HepG2 (cell line): ENCODE data around the gene NOS1AP. TPM values are rescaled to one million over a fixed set of nuclear protein-coding genes. Genes with fewer than 3 reads are reported as not detected.

ENCODE experiments used
- E2F2 ChIP-seq: sonication (generic); formaldehyde crosslinking; IDR thresholded peaks from 2 replicates; pipeline ENCODE4 v1.4.0; 2020; ENCODE audit warnings: missing genetic modification reagents, borderline replicate concordance
- NR2F6 ChIP-seq, 2 experiments: IDR thresholded peaks; 2 replicates each; pipeline ENCODE4 v1.6.1; 2016; ENCODE audit warnings: antibody characterized with exemption in 1 of 2, mild to moderate bottlenecking in 1 of 2
- POLR2AphosphoS5 ChIP-seq: IDR thresholded peaks from 2 replicates; pipeline ENCODE4 v1.6.1; 2012; ENCODE audit warnings: low read depth, low read length
- POLR2G ChIP-seq: fragments of 200-400 bp; formaldehyde crosslinking; IDR thresholded peaks from 2 replicates; pipeline ENCODE4 v1.6.1; 2018; ENCODE audit warnings: mild to moderate bottlenecking, low read depth, low read length, moderate library complexity
- RAD21 ChIP-seq: fragments of 450-650 bp; formaldehyde crosslinking; IDR thresholded peaks from 2 replicates; pipeline ENCODE4 v1.5.0; 2020; ENCODE audit warnings: mild to moderate bottlenecking
- TARDBP ChIP-seq: sonication (generic); formaldehyde crosslinking; IDR thresholded peaks from 2 replicates; pipeline ENCODE4 v1.8.0; 2022; ENCODE audit warnings: mild to moderate bottlenecking, missing genetic modification reagents
- TEAD2 ChIP-seq: sonication (generic); formaldehyde crosslinking; IDR thresholded peaks from 2 replicates; pipeline ENCODE4 v1.9.0; 2021; ENCODE audit warnings: missing genetic modification reagents
- ZMYM4 ChIP-seq: sonication (generic); formaldehyde crosslinking; IDR thresholded peaks from 2 replicates; pipeline ENCODE4 v1.8.1; 2023; ENCODE audit warnings: mild to moderate bottlenecking, missing genetic modification reagents
- ZNF264 ChIP-seq: sonication (generic); formaldehyde crosslinking; IDR thresholded peaks from 2 replicates; pipeline ENCODE4 v1.4.0; 2020; ENCODE audit warnings: missing genetic modification reagents
- ZNF292 ChIP-seq: sonication (generic); formaldehyde crosslinking; IDR thresholded peaks from 2 replicates; pipeline ENCODE4 v1.8.1; 2022; ENCODE audit warnings: mild to moderate bottlenecking, low read depth, missing genetic modification reagents, borderline replicate concordance
- ZNF556 ChIP-seq: sonication (generic); formaldehyde crosslinking; IDR thresholded peaks from 2 replicates; pipeline ENCODE4 v1.4.0; 2020; ENCODE audit warnings: mild to moderate bottlenecking, missing genetic modification reagents, borderline replicate concordance
- ZNF780A ChIP-seq: sonication (generic); formaldehyde crosslinking; IDR thresholded peaks from 2 replicates; pipeline ENCODE4 v1.8.0; 2022; ENCODE audit warnings: mild to moderate bottlenecking, missing genetic modification reagents, moderate library complexity
- polyA plus RNA-seq, 8 experiments: library from polyadenylated mRNA; depleted of rRNA in 3 of 8; stranded (reverse) in 7 of 8; unstranded in 1 of 8; fragments of >200 nt; fragmentation: Illumina TruSeq in 4 of 8; extraction: Trizol in 4 of 8; gene quantifications; 2 replicates each; pipeline versions ENCODE4 v1.2.1 to v1.2.3, GENCODE V29; 2011 to 2016; ENCODE audit warnings: low read depth in 4 of 8, missing spikeins in 1 of 8, mixed read lengths in 1 of 8; ENCODE audit not compliant: insufficient read depth in 1 of 8
- total RNA-seq, 5 experiments: library from RNA; depleted of rRNA; stranded (reverse); fragments of >200 nt; fragmentation: Illumina TruSeq; extraction: Trizol; gene quantifications; 2 replicates each; pipeline ENCODE4 v1.2.3, GENCODE V29; 2016; ENCODE audit warnings: low read depth in 1 of 5
- TF ChIP-seq, protein P1 (sequence below): sonication (generic); formaldehyde crosslinking; IDR thresholded peaks from 2 replicates; pipeline ENCODE4 v1.5.0; 2020; ENCODE audit warnings: missing genetic modification reagents
- TF ChIP-seq, protein P2 (sequence below): sonication (generic); formaldehyde crosslinking; IDR thresholded peaks from 2 replicates; pipeline ENCODE4 v1.5.0; 2020; ENCODE audit warnings: mild to moderate bottlenecking, missing genetic modification reagents
- TF ChIP-seq, protein P3 (sequence below): sonication (generic); formaldehyde crosslinking; IDR thresholded peaks from 2 replicates; pipeline ENCODE4 v1.4.0; 2020; ENCODE audit warnings: low read depth, missing genetic modification reagents
- TF ChIP-seq, protein P4 (sequence below): sonication (generic); formaldehyde crosslinking; IDR thresholded peaks from 2 replicates; pipeline ENCODE4 v1.5.0; 2020; ENCODE audit warnings: mild to moderate bottlenecking, missing genetic modification reagents
- TF ChIP-seq, protein P5 (sequence below): IDR thresholded peaks from 2 replicates; pipeline ENCODE4 v1.6.1; 2016; ENCODE audit warnings: missing genetic modification reagents, missing compliant biosample characterization

Gene NOS1AP
- total and polyA plus RNA-seq, 2 of the 13 experiments (the other 11 are each of a cell fraction or from before 2014, with no cell fraction given): 2.0 to 3.3 TPM

DNA sequence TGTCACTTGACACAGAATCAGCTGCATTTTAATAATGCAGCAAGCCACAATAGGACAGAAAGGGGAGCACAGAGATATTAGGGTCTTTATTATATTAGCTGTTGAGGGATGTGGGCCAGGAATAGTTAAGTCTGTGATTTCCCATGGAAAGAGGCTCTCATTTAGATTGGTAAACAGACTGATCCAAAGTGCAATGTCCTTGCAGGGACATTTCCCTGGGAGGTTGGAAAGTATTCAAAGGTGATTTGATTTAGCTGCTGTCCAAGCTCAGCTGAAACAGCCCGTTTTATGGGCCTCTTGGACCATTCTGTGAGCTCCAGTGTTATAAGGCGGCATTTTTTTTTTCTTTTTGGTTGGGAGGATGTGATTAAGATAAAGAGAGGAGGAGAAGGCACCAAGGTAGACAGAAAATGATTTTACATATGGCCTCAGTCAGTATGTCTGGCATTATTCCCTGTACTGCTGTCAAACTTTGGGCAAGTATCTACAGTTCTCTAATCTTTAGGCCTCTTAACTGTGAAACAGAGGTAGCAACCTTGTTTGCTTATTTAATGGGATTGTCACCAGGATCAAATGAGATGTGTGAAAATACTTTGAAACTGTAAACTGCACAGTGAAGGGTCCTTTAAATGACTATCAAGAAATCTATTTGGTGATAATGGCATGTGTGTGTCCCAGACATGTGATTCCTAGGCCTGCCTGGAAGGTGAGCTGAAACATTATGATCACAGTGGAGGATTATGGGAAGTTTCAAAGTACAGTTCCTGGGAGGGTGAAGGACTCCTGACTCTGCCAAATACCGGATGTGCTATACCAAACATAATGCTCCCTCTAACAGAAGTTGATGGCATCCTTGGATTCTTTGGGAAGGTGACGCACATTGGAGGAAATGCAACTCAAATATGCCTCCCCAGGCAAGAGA lies 62.2 kb downstream of the NOS1AP start (continued):
- TF ChIP-seq E2F2 (CRISPR knock-in tag) (no peak), RAD21 (CRISPR knock-in tag) (no peak), ZNF556 (CRISPR knock-in tag) (no peak), TEAD2 (CRISPR knock-in tag) (no peak), POLR2AphosphoS5 (peak; percentile 60), NR2F6 (IDR thresholded peaks at IDR 0.05) (no peak), NR2F6 (CRISPR knock-in tag; IDR thresholded peaks at IDR 0.05) (peak; percentile 70), POLR2G (0 out of 2 replicates have a peak, but pooled peaks have one; percentile 31), ZNF292 (CRISPR knock-in tag) (peak; percentile 49; the same call in 1 of the 2 replicates), ZNF780A (CRISPR knock-in tag) (0 out of 2 replicates have a peak, but pooled peaks have one; percentile 41), ZMYM4 (CRISPR knock-in tag) (peak; percentile 49), ZNF264 (CRISPR knock-in tag) (no peak), TARDBP (peak; percentile 51; the same call in 1 of the 2 replicates)
- TF ChIP-seq, protein P1, sequence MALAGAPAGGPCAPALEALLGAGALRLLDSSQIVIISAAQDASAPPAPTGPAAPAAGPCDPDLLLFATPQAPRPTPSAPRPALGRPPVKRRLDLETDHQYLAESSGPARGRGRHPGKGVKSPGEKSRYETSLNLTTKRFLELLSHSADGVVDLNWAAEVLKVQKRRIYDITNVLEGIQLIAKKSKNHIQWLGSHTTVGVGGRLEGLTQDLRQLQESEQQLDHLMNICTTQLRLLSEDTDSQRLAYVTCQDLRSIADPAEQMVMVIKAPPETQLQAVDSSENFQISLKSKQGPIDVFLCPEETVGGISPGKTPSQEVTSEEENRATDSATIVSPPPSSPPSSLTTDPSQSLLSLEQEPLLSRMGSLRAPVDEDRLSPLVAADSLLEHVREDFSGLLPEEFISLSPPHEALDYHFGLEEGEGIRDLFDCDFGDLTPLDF: no peak
- TF ChIP-seq, protein P2, sequence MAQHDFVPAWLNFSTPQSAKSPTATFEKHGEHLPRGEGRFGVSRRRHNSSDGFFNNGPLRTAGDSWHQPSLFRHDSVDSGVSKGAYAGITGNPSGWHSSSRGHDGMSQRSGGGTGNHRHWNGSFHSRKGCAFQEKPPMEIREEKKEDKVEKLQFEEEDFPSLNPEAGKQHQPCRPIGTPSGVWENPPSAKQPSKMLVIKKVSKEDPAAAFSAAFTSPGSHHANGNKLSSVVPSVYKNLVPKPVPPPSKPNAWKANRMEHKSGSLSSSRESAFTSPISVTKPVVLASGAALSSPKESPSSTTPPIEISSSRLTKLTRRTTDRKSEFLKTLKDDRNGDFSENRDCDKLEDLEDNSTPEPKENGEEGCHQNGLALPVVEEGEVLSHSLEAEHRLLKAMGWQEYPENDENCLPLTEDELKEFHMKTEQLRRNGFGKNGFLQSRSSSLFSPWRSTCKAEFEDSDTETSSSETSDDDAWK (CRISPR knock-in tag): no peak
- TF ChIP-seq, protein P3, sequence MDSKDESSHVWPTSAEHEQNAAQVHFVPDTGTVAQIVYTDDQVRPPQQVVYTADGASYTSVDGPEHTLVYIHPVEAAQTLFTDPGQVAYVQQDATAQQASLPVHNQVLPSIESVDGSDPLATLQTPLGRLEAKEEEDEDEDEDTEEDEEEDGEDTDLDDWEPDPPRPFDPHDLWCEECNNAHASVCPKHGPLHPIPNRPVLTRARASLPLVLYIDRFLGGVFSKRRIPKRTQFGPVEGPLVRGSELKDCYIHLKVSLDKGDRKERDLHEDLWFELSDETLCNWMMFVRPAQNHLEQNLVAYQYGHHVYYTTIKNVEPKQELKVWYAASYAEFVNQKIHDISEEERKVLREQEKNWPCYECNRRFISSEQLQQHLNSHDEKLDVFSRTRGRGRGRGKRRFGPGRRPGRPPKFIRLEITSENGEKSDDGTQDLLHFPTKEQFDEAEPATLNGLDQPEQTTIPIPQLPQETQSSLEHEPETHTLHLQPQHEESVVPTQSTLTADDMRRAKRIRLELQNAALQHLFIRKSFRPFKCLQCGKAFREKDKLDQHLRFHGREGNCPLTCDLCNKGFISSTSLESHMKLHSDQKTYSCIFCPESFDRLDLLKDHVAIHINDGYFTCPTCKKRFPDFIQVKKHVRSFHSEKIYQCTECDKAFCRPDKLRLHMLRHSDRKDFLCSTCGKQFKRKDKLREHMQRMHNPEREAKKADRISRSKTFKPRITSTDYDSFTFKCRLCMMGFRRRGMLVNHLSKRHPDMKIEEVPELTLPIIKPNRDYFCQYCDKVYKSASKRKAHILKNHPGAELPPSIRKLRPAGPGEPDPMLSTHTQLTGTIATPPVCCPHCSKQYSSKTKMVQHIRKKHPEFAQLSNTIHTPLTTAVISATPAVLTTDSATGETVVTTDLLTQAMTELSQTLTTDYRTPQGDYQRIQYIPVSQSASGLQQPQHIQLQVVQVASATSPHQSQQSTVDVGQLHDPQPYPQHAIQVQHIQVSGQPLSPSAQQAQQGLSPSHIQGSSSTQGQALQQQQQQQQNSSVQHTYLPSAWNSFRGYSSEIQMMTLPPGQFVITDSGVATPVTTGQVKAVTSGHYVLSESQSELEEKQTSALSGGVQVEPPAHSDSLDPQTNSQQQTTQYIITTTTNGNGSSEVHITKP (CRISPR knock-in tag): peak; percentile 98
- TF ChIP-seq, protein P4, sequence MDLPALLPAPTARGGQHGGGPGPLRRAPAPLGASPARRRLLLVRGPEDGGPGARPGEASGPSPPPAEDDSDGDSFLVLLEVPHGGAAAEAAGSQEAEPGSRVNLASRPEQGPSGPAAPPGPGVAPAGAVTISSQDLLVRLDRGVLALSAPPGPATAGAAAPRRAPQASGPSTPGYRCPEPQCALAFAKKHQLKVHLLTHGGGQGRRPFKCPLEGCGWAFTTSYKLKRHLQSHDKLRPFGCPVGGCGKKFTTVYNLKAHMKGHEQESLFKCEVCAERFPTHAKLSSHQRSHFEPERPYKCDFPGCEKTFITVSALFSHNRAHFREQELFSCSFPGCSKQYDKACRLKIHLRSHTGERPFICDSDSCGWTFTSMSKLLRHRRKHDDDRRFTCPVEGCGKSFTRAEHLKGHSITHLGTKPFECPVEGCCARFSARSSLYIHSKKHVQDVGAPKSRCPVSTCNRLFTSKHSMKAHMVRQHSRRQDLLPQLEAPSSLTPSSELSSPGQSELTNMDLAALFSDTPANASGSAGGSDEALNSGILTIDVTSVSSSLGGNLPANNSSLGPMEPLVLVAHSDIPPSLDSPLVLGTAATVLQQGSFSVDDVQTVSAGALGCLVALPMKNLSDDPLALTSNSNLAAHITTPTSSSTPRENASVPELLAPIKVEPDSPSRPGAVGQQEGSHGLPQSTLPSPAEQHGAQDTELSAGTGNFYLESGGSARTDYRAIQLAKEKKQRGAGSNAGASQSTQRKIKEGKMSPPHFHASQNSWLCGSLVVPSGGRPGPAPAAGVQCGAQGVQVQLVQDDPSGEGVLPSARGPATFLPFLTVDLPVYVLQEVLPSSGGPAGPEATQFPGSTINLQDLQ: no peak
- TF ChIP-seq, protein P5, sequence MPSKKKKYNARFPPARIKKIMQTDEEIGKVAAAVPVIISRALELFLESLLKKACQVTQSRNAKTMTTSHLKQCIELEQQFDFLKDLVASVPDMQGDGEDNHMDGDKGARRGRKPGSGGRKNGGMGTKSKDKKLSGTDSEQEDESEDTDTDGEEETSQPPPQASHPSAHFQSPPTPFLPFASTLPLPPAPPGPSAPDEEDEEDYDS (CRISPR knock-in tag): peak; percentile 56
